GM23338 (cell line): ENCODE results near the gene DSC2. TPM values are rescaled to one million over a fixed set of nuclear protein-coding genes. Genes with fewer than 3 reads are reported as not detected.

Source experiments
- ATAC-seq: fragments of 200-7000 bp; cut with Tn5 transposase; 3 replicates; pipeline ENCODE4 v1.9.1; 2020
- DNase-seq: peaks from one replicate; pipeline ENCODE4 v3.0.0-alpha.2; 2015; ENCODE audit warnings: low spot score
- H2AFZ ChIP-seq: fragments of 200-600 bp; sonication (generic); 2 replicates; pipeline ENCODE4 v1.8.0; 2016; ENCODE audit warnings: antibody characterized with exemption, mild to moderate bottlenecking, moderate library complexity
- H3F3A ChIP-seq: fragments of 200-600 bp; sonication (generic); replicated peaks from 2 replicates; pipeline ENCODE4 v1.8.0; 2017; ENCODE audit warnings: antibody characterized with exemption, mixed run types, low read depth
- H3K27ac ChIP-seq: fragments of 200-600 bp; sonication (generic); 2 replicates; pipeline ENCODE4 v1.6.1; 2016; ENCODE audit warnings: low read depth
- H3K27me3 ChIP-seq: fragments of 200-600 bp; sonication (generic); 2 replicates; pipeline ENCODE4 v1.8.0; 2016; ENCODE audit warnings: mild to moderate bottlenecking, mixed run types, moderate library complexity; ENCODE audit not compliant: insufficient read depth
- H3K36me3 ChIP-seq: fragments of 200-600 bp; sonication (generic); 2 replicates; pipeline ENCODE4 v1.8.0; 2016; ENCODE audit warnings: mild to moderate bottlenecking; ENCODE audit not compliant: insufficient read depth
- H3K4me1 ChIP-seq: fragments of 200-600 bp; sonication (generic); 2 replicates; pipeline ENCODE4 v1.8.0; 2016; ENCODE audit warnings: mild to moderate bottlenecking, moderate library complexity; ENCODE audit not compliant: insufficient read depth
- H3K4me2 ChIP-seq: fragments of 200-600 bp; sonication (generic); 2 replicates; pipeline ENCODE4 v1.7.1; 2017; ENCODE audit warnings: mixed run types
- H3K4me3 ChIP-seq: fragments of 200-600 bp; sonication (generic); 2 replicates; pipeline ENCODE4 v1.6.1; 2016; ENCODE audit warnings: mixed run types
- H3K79me2 ChIP-seq: fragments of 200-600 bp; sonication (generic); replicated peaks from 2 replicates; pipeline ENCODE4 v1.8.0; 2017; ENCODE audit warnings: mild to moderate bottlenecking; ENCODE audit not compliant: insufficient read depth
- H3K9me2 ChIP-seq: fragments of 200-600 bp; sonication (generic); 2 replicates; pipeline ENCODE4 v1.8.0; 2017; ENCODE audit not compliant: insufficient read depth
- H4K20me1 ChIP-seq: fragments of 200-600 bp; sonication (generic); replicated peaks from 2 replicates; pipeline ENCODE4 v1.8.0; 2017; ENCODE audit warnings: mild to moderate bottlenecking; ENCODE audit not compliant: insufficient read depth
- H3K27ac Mint-ChIP-seq: 2 replicates; pipeline ENCODE4 v1.8.0; 2020; ENCODE audit warnings: inconsistent platforms, mild to moderate bottlenecking, moderate library complexity, mixed read lengths
- H3K27me3 Mint-ChIP-seq: 3 replicates; pipeline ENCODE4 v1.8.0; 2022; ENCODE audit warnings: low read depth, mild to moderate bottlenecking, moderate library complexity, mixed read lengths, inconsistent platforms; ENCODE audit not compliant: insufficient read depth, poor library complexity
- H3K36me3 Mint-ChIP-seq: 3 replicates; pipeline ENCODE4 v1.8.0; 2021; ENCODE audit warnings: low read depth, mild to moderate bottlenecking, inconsistent platforms, moderate library complexity, mixed read lengths
- H3K4me1 Mint-ChIP-seq: 3 replicates; pipeline ENCODE4 v1.8.0; 2020; ENCODE audit warnings: mild to moderate bottlenecking, inconsistent platforms, mixed read lengths
- H3K4me3 Mint-ChIP-seq: 3 replicates; pipeline ENCODE4 v1.8.0; 2021; ENCODE audit warnings: moderate library complexity, mild to moderate bottlenecking, inconsistent platforms, mixed read lengths
- H3K9me3 Mint-ChIP-seq: 3 replicates; pipeline ENCODE4 v1.8.0; 2020; ENCODE audit warnings: moderate library complexity, mild to moderate bottlenecking, inconsistent platforms, mixed read lengths
- CREB1 ChIP-seq: fragments of 250-450 bp; sonication (Bioruptor Pico); IDR thresholded peaks from 2 replicates; pipeline ENCODE4 v1.5.0; 2020; ENCODE audit warnings: low read depth, mild to moderate bottlenecking, moderate library complexity
- EZH2 ChIP-seq: fragments of 200-600 bp; sonication (generic); IDR thresholded peaks from one replicate; pipeline ENCODE4 v1.8.0; 2017; ENCODE audit warnings: antibody characterized with exemption, mild to moderate bottlenecking, low read depth; ENCODE audit not compliant: unreplicated experiment
- EZH2phosphoT487 ChIP-seq: fragments of 200-600 bp; sonication (generic); IDR thresholded peaks from one replicate; pipeline ENCODE4 v1.8.1; 2018; ENCODE audit warnings: antibody characterized with exemption; ENCODE audit not compliant: unreplicated experiment
- JUNB ChIP-seq: IDR thresholded peaks from one replicate; pipeline ENCODE4 v1.6.1; 2016; ENCODE audit warnings: antibody characterized with exemption; ENCODE audit not compliant: unreplicated experiment
- NANOG ChIP-seq: IDR thresholded peaks from 2 replicates; pipeline ENCODE4 v1.6.1; 2016; ENCODE audit warnings: antibody characterized with exemption, borderline replicate concordance
- POLR2AphosphoS5 ChIP-seq: IDR thresholded peaks from 2 replicates; pipeline ENCODE4 v1.6.1; 2016; ENCODE audit warnings: antibody characterized with exemption, low read depth
- STAT1 ChIP-seq: IDR thresholded peaks from one replicate; pipeline ENCODE4 v1.6.1; 2016; ENCODE audit warnings: antibody characterized with exemption; ENCODE audit not compliant: unreplicated experiment
- ZNF114 ChIP-seq: fragments of 250-450 bp; sonication (Bioruptor Pico); IDR thresholded peaks from 2 replicates; pipeline ENCODE4 v1.5.0; 2020; ENCODE audit warnings: mild to moderate bottlenecking, moderate library complexity
- ZNF331 ChIP-seq: fragments of 250-450 bp; sonication (Bioruptor Pico); IDR thresholded peaks from 2 replicates; pipeline ENCODE4 v1.5.0; 2020; ENCODE audit warnings: low read depth, mild to moderate bottlenecking, moderate library complexity
- polyA plus RNA-seq: library from polyadenylated mRNA; unstranded; fragments of >200 nt; fragmentation: Nextera tagmentation; extraction: Ambion mirVana; gene quantifications from 2 replicates; pipeline ENCODE4 v1.2.1, GENCODE V29; 2016
- total RNA-seq: library from RNA; depleted of rRNA; stranded (reverse); fragments of >200 nt; shearing (Covaris generic); gene quantifications from 2 replicates; pipeline ENCODE4 v1.2.3, GENCODE V29; 2014
- TF ChIP-seq, protein P1 (sequence below): IDR thresholded peaks from one replicate; pipeline ENCODE4 v1.6.1; 2018; ENCODE audit warnings: antibody characterized with exemption; ENCODE audit not compliant: unreplicated experiment
- TF ChIP-seq, protein P2 (sequence below): IDR thresholded peaks from 2 replicates; pipeline ENCODE4 v1.6.1; 2016; ENCODE audit warnings: antibody characterized with exemption
- TF ChIP-seq, protein P3 (sequence below), 2 experiments: fragments of 200-600 bp in 1 of 2; sonication (generic) in 1 of 2; conservative IDR thresholded peaks; 2 replicates each; pipeline versions ENCODE4 v1.5.1 to v1.6.1; 2016 to 2017; ENCODE audit warnings: antibody characterized with exemption in 2 of 2, low read depth in 2 of 2, mild to moderate bottlenecking in 2 of 2, moderate library complexity in 1 of 2

Gene DSC2
- total and polyA plus RNA-seq, 2 experiments from 2014 or later: 10.5 to 20.4 TPM

DNA sequence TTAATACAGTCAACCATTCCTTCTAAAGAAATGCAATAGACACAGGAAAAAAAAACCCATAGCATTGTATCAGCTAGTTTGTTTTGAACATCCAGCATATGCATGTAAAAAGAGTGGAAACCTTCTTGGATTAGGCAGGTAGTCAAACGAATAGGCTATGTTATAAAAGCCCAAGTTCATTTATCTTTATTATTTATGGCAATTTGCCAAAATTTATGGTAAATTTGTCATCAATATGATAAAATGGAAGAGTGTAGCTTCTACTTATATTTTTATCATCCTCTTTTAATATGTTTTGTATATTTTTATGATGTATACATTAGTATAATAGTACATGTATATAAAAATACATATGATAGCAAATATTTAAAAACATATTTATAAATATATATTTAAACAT is 36.5 kb upstream of the DSC2 start:
- Histone ChIP-seq H3K27me3 (no peaks in the 10 kb centered on the region), H3K9me2 (no peaks in the 10 kb centered on the region), H3K4me3 (no peak overlapping the region), H3K79me2 (no peaks in the 10 kb centered on the region), H2AFZ (no peak overlapping the region), H3K36me3 (no peaks in the 10 kb centered on the region), H3F3A (no peaks in the 10 kb centered on the region), H3K4me1 (no peaks in the 10 kb centered on the region), H4K20me1 (no peaks in the 10 kb centered on the region), H3K27ac (no peak overlapping the region), H3K4me2 (no peak overlapping the region)
- H3K4me1 Mint-ChIP-seq: no peaks in the 10 kb centered on the region; the same call in 2 of the 3 replicates
- H3K36me3 Mint-ChIP-seq: no peaks in the 10 kb centered on the region
- H3K4me3 Mint-ChIP-seq: no peak overlapping the region
- ATAC-seq: no peak
- no peak for DNase-seq
- H3K27me3 Mint-ChIP-seq: no peaks in the 10 kb centered on the region
- no peaks in the 10 kb centered on the region for H3K9me3 Mint-ChIP-seq
- no peak overlapping the region for H3K27ac Mint-ChIP-seq
- no peak for TF ChIP-seq ZNF331 (CRISPR knock-in tag)
- TF ChIP-seq NANOG: no peak
- no peak for TF ChIP-seq ZNF114 (CRISPR knock-in tag)
- TF ChIP-seq JUNB: no peak
- no peak for TF ChIP-seq EZH2
- TF ChIP-seq, protein P1, sequence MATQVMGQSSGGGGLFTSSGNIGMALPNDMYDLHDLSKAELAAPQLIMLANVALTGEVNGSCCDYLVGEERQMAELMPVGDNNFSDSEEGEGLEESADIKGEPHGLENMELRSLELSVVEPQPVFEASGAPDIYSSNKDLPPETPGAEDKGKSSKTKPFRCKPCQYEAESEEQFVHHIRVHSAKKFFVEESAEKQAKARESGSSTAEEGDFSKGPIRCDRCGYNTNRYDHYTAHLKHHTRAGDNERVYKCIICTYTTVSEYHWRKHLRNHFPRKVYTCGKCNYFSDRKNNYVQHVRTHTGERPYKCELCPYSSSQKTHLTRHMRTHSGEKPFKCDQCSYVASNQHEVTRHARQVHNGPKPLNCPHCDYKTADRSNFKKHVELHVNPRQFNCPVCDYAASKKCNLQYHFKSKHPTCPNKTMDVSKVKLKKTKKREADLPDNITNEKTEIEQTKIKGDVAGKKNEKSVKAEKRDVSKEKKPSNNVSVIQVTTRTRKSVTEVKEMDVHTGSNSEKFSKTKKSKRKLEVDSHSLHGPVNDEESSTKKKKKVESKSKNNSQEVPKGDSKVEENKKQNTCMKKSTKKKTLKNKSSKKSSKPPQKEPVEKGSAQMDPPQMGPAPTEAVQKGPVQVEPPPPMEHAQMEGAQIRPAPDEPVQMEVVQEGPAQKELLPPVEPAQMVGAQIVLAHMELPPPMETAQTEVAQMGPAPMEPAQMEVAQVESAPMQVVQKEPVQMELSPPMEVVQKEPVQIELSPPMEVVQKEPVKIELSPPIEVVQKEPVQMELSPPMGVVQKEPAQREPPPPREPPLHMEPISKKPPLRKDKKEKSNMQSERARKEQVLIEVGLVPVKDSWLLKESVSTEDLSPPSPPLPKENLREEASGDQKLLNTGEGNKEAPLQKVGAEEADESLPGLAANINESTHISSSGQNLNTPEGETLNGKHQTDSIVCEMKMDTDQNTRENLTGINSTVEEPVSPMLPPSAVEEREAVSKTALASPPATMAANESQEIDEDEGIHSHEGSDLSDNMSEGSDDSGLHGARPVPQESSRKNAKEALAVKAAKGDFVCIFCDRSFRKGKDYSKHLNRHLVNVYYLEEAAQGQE: no peak
- no peak for TF ChIP-seq EZH2phosphoT487

DNA sequence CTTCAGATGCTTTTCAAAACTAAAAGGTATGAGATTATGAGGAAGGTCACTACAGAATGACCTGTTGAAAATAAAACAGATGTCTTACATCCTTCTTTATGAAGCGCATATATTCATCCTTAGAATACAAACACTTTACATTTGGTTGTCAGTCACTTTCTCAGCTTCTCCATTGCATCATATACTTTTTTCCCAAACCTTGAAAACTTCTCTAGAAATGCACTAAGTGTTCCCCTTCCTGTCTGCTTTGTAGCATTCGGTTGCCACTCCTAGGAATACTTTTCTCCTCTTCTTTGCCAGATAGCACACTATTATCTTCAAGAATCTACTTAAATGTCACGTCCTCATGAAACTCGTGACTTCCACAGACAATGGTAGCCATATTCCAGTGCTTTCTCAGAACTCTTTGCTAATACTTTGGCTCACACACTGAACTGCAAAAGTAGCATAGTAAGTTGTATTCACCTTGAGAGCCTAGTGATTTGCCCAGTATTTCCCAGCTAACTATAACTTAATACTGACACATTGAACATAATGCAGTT is 32.8 kb upstream of the DSC2 start:
- Histone ChIP-seq H3K79me2 (no peaks in the 10 kb centered on the region), H3K4me3 (no peak overlapping the region), H3K4me2 (no peak overlapping the region), H4K20me1 (no peaks in the 10 kb centered on the region), H3K9me2 (no peaks in the 10 kb centered on the region), H3F3A (no peaks in the 10 kb centered on the region), H3K36me3 (no peaks in the 10 kb centered on the region), H3K4me1 (no peaks in the 10 kb centered on the region), H2AFZ (peak overlapping the region; percentile 3; the same call in 1 of the 2 replicates), H3K27me3 (no peaks in the 10 kb centered on the region), H3K27ac (no peak overlapping the region)
- ATAC-seq (no peak), DNase-seq (no peak)
- H3K27me3 Mint-ChIP-seq: no peaks in the 10 kb centered on the region
- H3K4me1 Mint-ChIP-seq: no peaks in the 10 kb centered on the region; the same call in 2 of the 3 replicates
- H3K36me3 Mint-ChIP-seq: no peaks in the 10 kb centered on the region
- no peak overlapping the region for H3K27ac Mint-ChIP-seq
- H3K4me3 Mint-ChIP-seq: no peak overlapping the region
- no peaks in the 10 kb centered on the region for H3K9me3 Mint-ChIP-seq
- TF ChIP-seq EZH2phosphoT487: no peak
- no peak for TF ChIP-seq JUNB
- TF ChIP-seq, protein P2, sequence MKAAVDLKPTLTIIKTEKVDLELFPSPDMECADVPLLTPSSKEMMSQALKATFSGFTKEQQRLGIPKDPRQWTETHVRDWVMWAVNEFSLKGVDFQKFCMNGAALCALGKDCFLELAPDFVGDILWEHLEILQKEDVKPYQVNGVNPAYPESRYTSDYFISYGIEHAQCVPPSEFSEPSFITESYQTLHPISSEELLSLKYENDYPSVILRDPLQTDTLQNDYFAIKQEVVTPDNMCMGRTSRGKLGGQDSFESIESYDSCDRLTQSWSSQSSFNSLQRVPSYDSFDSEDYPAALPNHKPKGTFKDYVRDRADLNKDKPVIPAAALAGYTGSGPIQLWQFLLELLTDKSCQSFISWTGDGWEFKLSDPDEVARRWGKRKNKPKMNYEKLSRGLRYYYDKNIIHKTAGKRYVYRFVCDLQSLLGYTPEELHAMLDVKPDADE: no peak
- TF ChIP-seq ZNF331 (CRISPR knock-in tag): no peak
- TF ChIP-seq, protein P3, sequence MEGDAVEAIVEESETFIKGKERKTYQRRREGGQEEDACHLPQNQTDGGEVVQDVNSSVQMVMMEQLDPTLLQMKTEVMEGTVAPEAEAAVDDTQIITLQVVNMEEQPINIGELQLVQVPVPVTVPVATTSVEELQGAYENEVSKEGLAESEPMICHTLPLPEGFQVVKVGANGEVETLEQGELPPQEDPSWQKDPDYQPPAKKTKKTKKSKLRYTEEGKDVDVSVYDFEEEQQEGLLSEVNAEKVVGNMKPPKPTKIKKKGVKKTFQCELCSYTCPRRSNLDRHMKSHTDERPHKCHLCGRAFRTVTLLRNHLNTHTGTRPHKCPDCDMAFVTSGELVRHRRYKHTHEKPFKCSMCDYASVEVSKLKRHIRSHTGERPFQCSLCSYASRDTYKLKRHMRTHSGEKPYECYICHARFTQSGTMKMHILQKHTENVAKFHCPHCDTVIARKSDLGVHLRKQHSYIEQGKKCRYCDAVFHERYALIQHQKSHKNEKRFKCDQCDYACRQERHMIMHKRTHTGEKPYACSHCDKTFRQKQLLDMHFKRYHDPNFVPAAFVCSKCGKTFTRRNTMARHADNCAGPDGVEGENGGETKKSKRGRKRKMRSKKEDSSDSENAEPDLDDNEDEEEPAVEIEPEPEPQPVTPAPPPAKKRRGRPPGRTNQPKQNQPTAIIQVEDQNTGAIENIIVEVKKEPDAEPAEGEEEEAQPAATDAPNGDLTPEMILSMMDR (conservative IDR thresholded peaks at IDR 0.05; ENCODE audit: low read depth in 2 of 2): no peak
- no peak for TF ChIP-seq CREB1 (CRISPR knock-in tag)
- no peak for TF ChIP-seq ZNF114 (CRISPR knock-in tag)
- no peak for TF ChIP-seq NANOG
- TF ChIP-seq POLR2AphosphoS5: no peak
- TF ChIP-seq STAT1: no peak
- TF ChIP-seq EZH2: no peak
